ENCODE data around the gene SIPA1L3.

DNA sequence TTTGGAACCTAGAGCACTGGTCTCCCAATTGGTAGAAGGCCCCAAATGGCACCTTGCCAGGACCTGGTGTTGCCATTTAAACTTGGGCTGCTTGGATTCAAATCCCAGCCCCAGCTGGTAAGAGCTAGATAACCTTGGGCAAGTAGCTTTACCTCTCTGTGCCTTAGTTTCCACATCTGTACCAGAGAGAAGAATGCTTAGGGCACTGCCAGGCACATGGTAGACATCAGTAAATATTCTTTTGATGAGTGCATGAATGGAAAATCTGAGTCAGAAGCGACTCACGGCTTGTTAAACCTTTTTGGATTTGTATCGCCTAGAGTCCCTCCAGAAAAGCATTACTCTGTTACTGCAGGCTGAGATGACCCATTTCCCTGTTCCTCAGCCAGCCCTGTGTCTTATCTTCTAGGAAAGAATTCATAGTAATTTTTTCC lies 90.9 kb downstream of the SIPA1L3 start:
- TF ChIP-seq, protein P1, sequence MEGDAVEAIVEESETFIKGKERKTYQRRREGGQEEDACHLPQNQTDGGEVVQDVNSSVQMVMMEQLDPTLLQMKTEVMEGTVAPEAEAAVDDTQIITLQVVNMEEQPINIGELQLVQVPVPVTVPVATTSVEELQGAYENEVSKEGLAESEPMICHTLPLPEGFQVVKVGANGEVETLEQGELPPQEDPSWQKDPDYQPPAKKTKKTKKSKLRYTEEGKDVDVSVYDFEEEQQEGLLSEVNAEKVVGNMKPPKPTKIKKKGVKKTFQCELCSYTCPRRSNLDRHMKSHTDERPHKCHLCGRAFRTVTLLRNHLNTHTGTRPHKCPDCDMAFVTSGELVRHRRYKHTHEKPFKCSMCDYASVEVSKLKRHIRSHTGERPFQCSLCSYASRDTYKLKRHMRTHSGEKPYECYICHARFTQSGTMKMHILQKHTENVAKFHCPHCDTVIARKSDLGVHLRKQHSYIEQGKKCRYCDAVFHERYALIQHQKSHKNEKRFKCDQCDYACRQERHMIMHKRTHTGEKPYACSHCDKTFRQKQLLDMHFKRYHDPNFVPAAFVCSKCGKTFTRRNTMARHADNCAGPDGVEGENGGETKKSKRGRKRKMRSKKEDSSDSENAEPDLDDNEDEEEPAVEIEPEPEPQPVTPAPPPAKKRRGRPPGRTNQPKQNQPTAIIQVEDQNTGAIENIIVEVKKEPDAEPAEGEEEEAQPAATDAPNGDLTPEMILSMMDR (IDR thresholded peaks at IDR 0.05) = no peak
- TF ChIP-seq POLR2A (IDR thresholded peaks at IDR 0.05) = no peak
